Diencephalon (tissue), 1 donor: ENCODE measurements around the gene UTY. TPM values are rescaled to one million over a fixed set of nuclear protein-coding genes. Genes with fewer than 3 reads are reported as not detected.

Source experiments
- total RNA-seq: library from RNA; depleted of rRNA; stranded (reverse); fragments of >200 nt; gene quantifications from one replicate; pipeline ENCODE4 v1.2.3, GENCODE V29; 2014

The UTY gene
- 40.1 TPM for total RNA-seq

GRCh38 chrY:13479828-13480227, at the start of gene UTY:
TSS of gene UTY (minus strand) at chrY:13480033. CDS start at chrY:13479665, 368 bp downstream.

Other genes with a start within 250 kb of the UTY start
- 20.5 TPM for gene TMSB4Y, start 223.9 kb upstream of the UTY start, total RNA-seq